HG02852 (cell line): ENCODE results near the gene GATA2.

Source experiments
- ATAC-seq: cut with Tn5 transposase; IDR thresholded peaks from one replicate; pipeline ENCODE4 v1.9.1; 2021; ENCODE audit warnings: mild to moderate bottlenecking, moderate library complexity; ENCODE audit not compliant: unreplicated experiment

The GATA2 gene

DNA sequence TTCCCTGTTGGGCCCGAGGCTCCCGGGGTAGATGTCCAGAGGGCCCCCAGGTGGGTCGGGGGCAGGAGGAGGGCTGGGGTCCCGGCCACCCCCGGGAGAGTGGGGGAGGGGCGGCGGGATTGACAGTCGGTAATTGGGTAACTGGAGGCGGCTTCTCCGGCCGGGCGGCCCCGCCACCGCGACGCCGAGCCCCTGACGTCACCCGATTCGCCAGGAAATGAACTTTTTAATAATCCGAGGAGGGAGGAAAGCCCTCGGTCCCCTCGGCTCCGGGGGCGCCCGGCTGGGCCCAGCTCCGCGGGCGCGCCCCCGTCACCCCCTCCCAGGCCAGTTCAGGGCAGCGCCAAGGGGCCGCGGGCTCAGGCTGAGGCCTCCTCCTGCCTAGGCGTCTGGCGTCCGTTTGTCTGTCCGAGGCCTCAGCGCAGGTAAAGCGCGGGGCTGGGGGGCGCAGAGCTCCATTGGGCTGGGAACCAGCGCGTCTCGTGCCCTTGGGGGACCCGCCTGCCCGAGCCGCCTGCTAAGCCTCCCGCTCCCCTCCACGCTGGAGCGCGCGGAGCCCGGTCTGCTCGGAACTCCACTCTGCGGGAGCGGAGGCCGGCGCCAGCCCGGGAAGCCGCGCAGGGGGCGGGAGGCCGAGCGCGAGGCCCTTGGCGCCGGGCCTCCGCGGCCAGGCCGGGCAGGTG lies 3.9 kb downstream of the GATA2 start:
- no peak for ATAC-seq

DNA sequence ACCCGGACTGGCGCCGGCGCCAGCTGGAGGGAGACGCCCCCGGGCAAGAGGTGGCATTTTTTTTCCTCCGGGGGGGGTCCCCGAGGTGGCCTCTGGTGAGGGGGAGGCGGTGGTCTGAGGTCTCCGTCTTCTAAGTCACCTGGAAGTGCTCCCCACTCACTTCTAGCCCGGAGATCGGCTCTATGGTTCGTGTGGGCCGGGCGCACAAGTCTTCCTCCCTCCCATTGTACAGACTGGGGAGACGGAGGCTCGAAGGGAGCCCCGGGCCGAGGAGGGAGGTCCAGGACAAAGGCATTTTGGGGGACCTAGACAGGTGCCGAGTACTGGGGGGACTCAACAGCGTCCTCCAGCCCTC lies 4.4 kb downstream of the GATA2 start:
- ATAC-seq, result no peak

DNA sequence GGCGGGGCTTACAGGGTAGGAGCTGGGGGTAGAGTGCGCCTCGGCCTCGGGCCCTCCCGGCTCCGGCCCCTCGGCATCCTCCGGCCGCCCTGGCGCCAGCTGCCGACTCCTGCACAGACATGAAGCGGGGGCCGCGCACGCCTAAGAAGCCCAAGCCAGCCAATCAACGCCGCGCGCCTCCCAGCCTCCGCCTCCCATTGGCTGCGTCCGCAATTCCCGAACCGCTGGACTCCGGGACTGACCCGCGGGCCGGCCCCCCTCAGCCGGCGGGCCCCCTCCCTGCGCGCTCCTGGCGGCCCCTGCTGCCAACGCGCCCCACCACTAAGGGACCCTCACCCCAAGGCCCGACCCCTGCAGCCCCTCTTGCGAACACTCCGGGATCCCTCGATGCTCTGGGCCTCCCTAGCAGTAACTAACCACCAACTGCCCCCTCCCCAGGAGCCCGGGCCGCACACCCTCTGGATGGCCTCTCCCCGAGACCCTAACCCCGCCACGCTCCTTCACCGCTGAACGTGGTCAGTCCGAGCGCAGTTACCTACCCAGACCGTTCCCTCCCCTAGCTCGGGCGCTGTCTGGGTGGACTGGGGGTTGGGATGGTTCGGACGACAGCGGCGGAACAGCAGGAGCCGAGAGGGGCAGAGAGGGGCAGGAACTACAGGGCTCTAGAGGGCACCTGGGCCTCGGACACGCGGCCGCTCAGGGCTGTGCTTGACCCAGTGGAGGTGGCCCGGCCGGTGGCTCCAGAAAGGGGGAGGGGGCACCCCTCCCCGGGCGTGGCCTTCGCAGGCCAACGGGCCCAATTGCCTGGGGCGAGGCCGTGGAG lies 5.0 kb downstream of the GATA2 start:
- no peak for ATAC-seq

- no peak for ATAC-seq
Measured at GRCh38 chr3:128487538-128487812, 5.5 kb downstream of the GATA2 start.

DNA sequence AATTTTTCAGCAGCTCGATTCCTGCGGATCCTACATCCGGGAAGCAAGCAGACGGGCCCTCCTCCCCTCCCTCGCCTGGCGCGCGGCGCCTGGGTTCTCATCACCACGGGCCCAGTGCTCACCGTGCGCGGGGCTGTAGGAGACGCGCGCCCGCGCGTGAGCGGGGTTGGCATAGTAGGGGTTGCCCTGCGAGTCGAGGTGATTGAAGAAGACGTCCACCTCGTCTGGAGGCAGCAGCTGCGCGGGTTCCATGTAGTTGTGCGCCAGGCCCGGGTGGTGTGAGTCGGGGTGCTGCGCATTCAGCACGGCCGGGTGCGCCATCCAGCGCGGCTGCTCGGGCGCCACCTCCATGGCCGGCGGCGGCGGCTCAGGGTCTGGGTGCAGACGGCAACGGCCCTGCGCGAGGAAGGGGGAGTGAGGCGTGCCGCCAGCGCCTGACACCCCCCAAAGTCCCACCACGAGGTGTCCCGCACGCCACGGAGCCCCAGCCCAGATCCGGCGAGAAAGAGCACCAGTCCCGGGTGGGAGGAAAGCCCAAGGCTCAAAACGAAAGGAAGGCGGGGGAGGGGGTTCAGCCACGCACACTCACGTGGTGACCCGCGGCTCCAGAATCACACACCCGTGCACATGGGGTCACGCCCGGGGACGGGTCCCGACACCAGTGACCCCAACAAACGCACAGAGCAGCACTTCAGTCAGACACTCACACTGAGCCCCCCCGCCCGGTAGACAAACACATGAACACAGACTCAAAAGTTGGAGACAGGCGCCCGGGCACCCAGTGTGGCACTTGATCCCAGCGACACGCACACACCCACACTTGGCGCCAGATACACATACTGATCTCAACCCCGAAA lies 6.1 kb downstream of the GATA2 start:
- no peak for ATAC-seq

- ATAC-seq, result no peak
Measured at GRCh38 chr3:128486205-128486628, 6.8 kb downstream of the GATA2 start.

DNA sequence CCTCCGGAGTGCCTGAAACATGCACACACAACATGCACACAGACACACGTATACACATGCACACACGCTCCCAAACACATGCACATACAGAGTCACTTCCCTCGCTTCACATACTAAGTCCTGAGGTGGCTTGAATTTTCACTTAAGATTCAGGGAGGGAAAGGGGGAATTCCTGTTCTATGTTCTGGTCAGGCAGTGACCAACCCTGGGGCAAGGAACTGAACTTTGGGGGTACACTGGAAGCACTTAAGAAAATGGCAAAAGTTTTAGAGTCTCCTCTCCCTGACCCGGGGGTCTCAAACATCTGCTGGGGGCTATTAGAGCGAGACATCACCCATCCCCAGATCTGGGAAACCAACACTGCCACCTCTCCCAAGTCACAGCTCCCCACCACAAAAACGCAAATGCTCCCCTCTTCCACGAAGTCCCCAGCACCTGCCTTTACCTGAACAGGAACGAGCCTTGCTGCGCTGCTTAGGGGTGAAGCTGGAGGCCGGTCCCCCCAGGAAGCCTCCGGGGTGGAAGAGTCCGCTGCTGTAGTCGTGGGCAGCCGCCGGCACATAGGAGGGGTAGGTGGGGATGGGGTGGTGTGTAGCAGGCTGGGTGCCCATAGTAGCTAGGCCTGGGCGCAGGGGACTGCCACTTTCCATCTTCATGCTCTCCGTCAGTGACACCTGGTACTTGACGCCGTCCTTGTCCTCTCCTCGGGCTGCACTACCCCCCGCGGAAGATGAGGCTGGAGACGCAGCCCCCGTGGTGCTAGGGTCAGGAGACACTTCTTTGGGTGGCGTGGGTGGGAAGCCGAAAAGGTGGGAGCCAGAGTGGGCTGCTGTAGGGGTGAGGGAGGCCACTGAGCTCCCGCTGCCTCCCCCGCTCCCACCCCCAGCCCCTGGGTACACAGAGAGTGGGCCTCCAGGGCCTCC lies 7.5 kb downstream of the GATA2 start:
- no peak for ATAC-seq

DNA sequence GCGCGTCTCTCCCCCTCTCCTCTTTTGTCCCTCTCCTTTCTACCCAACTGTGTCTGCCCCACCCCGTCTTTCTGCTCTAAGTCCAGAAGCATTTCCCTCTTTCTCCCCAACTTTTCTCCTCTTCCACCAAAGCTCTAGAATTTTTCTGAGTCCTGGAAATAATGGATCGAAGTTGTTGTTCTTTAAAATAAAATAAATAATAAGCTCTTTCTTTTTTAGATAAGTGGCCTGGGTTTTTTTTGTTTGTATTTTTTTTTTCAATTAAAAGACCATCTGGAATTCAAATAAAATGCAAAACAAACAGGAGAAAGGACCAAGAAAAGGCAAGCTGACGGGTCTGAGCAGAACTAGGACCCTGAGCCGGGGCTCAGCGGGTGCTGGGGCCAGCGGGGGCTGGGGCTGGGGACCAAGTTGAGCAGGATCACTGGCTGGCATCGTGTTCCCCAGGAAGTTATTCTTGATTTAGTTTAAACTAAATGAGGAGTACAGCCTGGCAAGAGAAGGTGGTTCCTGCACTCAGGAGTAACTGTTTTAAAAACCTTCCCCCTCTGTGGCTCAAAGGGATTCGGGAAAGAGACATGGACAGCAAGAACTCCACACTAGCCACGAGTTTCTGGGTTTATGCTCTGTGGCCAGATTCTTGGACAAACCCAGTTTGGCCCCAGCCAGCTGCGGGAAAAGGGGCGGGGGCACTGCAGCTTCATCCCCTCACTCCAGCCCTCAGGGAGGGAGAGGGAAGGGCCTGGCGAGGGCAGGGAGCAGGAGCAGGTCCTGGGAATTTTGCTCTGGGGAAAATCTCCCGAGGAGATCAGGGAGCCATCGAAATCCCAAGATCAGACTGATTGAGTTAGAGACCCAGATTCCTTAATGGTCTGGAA lies 8.4 kb downstream of the GATA2 start:
- ATAC-seq, result no peak

GRCh38 chr3:128483657-128484403 lies 9.2 kb downstream of the GATA2 start:
- no peak for ATAC-seq

GRCh38 chr3:128482666-128483656 lies 10.0 kb downstream of the GATA2 start:
- no peak for ATAC-seq

DNA sequence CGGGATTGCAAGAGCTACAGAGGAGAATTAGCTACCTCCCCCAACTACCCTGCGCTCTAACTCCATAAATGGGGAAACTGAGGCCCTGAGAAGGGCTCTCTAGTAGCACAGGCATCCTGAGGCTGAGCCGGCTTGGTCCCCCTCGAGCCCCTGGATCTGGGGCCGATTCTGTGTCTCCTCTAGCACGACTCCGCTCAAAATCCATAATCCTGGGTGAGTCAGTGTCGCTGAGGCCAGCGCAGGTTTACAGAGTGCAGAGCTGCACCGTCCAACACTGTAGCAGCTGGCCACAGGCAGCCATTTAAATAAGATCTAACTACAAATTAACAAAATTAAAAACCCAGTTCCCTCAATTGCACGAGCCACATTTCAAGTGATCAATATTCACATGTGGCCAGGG lies 10.8 kb downstream of the GATA2 start:
- ATAC-seq, result no peak

DNA sequence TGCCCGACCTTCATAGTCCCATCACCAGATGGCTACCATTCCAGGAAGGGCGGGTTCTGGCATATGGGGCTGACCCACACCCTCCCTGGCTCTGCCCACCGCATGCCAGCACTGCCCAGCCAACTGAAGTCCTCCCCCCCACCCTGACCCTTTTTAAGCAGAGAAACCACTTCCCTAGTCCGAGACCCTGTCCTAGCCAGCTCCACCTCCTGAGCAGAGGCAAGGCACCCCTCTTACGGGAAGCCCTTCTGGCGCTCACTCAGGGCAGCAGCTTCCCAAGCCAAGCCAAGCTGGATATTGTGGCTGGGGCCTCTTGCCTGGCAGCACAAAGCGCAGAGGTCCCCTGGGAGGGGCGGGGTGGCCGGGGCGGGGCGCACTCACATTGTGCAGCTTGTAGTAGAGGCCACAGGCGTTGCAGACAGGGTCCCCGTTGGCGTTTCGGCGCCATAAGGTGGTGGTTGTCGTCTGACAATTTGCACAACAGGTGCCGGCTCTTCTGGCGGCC lies 11.5 kb downstream of the GATA2 start:
- no peak for ATAC-seq

GRCh38 chr3:128480717-128481437 lies 12.1 kb downstream of the GATA2 start:
- no peak for ATAC-seq

DNA sequence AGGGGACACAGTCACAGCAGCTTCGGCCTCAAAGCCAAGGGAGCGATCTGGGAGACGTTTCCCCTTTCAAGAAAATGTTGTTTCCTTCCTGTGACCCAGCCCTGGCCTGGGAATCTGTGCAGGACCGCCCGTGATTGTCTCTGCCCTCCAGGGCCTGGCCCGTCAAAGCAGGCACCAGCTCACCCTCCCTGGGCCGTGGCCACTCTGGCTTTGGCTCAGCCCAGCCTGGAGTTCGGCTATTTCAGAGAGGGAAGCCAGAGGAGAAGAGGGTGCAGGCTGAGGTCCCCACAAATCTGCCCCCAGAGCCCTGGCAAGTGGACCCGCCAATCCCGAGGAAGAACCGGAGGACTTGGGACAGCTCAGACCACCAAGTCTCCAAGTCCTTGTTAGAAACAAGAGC lies 12.7 kb downstream of the GATA2 start:
- no peak for ATAC-seq

DNA sequence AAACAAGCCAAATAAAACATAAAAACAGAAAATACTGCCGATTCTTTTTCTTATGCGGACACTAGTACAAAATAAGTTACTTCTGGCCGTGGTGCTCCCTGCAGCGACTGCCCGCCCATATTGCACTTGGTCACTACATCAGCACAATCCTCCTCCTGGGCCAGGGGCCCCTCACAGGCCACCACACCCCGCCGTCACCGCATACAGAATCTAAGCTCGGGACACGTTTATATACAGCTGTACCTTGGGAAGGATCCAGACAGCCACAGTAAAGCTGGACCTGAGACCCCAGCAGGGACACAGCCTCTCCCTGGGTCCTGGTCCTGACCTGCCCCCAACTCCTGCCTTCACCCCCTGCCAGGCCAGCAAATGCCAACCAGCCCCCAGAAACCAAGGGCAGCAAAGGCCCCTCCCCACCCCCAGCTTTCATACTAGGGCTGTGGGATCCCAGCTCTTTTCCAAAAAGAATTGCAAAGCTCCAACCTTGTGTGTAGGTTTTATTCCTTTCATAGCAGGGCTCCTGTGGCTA lies 13.4 kb downstream of the GATA2 start:
- ATAC-seq, result no peak

GRCh38 chr3:128478576-128479506 lies 14.2 kb downstream of the GATA2 start:
- no peak for ATAC-seq
